GM12801 (cell line): ENCODE data around the gene VPS36.

Experiments used
- TF ChIP-seq, protein P1 (sequence below): IDR thresholded peaks from one replicate; pipeline ENCODE4 v1.5.1; 2011; ENCODE audit warnings: control low read depth; ENCODE audit not compliant: insufficient read length; ENCODE audit errors: extremely low read depth

The VPS36 gene

DNA sequence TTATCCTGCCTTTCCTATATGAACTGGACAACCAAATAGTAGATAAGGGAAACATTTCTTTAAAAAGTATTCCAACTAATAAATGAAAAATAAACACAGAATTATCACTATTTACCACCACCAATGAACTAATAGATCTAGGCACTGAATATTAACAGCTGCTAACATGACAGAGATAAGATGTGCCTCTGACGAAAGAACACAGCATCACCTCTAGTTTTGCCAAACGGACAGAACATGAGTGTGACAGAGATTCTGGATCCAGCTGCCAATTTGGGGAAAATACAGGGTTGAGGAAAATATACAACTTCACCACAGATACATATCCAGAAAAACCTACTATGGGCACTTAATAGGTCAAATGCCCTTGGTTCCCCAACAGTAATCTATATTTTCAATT, 18.0 kb downstream of the VPS36 start:
- TF ChIP-seq, protein P1, sequence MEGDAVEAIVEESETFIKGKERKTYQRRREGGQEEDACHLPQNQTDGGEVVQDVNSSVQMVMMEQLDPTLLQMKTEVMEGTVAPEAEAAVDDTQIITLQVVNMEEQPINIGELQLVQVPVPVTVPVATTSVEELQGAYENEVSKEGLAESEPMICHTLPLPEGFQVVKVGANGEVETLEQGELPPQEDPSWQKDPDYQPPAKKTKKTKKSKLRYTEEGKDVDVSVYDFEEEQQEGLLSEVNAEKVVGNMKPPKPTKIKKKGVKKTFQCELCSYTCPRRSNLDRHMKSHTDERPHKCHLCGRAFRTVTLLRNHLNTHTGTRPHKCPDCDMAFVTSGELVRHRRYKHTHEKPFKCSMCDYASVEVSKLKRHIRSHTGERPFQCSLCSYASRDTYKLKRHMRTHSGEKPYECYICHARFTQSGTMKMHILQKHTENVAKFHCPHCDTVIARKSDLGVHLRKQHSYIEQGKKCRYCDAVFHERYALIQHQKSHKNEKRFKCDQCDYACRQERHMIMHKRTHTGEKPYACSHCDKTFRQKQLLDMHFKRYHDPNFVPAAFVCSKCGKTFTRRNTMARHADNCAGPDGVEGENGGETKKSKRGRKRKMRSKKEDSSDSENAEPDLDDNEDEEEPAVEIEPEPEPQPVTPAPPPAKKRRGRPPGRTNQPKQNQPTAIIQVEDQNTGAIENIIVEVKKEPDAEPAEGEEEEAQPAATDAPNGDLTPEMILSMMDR, result no peak

DNA sequence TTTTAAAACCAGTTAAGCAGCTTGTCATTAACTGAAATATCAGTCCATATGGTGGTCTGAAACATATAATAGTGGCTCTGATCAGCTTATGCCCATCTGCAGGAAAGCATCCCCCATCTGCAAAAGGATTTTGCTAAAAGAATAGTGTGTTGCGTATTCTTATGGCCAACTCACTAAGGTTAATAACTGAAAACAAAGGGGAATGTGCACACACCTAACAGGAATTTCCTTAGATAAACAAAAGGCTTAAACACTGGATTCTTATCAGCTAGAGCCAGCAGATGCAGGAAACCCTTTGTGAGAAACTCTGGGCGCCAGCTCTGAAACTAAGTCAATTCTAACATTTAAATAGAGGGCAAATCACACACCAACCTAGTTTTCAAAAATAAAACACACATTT, 22.1 kb downstream of the VPS36 start:
- TF ChIP-seq, protein P1, result no peak

DNA sequence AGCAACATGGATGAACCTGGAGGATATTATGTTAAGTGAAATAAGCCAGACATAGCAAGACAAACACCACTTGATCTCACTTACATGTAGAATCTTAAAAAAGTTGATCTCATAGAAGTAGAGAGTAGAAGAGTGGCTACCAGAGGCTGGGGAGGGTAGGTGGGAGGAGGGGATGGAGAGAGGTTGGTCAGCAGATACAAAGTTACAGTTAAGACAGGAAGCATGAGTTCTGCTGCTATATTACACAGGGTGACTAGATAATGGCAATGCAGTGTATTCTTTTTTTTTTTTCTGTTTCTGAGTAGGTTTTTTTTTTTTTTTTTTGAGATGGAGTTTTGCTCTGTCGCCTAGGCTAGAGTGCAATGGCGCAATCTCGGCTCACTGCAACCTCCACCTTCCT, 29.2 kb downstream of the VPS36 start:
- TF ChIP-seq, protein P1, result no peak

DNA sequence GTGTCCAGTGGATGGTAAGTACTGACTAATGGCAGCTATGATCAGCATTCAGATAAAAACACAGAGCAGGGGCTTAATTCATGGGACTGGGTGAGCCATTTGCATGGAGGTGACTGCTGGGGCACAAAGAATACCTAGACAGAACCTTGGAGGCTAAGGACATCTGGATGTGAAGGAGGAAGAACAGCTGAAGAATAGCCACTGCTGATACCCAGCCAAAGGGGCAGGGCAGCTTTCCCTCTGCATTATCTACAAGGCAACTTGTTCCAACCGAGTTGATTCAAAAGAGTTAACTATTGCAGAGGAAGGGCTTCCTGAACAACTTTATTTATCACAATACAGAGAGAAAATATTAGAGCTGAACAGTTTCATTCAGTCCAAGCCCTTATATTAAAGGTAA, 31.4 kb downstream of the VPS36 start:
- TF ChIP-seq, protein P1, result no peak

DNA sequence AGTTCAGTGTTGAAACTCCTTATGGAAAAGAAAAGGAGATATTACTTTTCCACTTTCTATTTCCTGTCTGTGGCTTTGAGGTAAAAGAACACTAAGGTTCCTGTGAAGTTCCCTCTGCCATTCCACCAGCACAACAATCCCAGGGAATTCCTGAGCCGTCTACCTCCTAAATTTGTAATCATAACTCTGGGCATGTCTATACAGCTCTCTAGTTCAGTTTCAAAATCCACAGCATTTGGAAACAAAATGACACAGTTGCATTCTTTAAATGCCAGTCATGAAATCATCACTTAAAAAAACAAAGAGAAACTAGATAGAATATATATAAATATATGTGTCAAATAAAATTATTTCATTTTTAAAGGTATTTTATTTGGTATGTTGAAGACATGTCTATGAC, 35.5 kb downstream of the VPS36 start:
- TF ChIP-seq, protein P1, result no peak

DNA sequence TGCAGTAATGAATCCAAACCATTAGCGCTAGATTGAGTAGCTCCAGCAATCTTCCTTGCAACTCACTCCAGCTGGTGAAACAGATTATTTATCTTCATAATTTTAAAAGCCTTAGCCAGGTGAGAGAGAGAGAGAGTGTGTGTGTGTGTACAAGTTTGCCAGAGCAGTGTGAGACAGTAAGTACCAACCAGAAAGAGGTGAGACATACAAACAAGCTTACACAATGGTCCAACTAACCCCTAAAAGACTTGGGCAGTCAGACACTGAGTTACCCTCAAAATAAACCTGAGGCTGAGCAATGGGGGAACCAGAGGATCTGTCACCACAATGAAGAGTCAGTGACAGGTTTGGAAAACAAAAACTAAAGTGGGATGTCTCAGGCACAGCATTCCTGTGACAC, 36.4 kb downstream of the VPS36 start:
- TF ChIP-seq, protein P1, result no peak

DNA sequence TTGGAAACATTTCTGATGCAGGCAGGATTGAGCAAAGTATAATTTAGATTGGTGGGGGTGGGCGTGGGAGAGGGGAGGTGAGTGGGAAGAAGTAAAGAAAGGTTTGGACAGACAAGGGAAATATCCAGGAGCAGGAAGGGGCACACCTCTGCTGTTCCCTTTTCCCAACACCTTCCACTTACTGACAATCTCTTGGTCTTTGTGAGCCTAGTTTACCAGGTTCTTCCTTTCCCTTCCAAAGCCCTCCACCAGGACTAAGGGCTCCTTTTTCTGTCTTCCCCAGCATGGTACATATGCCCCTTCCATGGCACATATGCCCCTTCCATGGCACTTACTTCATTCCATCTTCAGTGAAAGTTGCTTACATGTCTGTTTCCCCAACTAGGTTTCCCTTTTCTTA, 38.3 kb downstream of the VPS36 start:
- TF ChIP-seq, protein P1, result no peak

DNA sequence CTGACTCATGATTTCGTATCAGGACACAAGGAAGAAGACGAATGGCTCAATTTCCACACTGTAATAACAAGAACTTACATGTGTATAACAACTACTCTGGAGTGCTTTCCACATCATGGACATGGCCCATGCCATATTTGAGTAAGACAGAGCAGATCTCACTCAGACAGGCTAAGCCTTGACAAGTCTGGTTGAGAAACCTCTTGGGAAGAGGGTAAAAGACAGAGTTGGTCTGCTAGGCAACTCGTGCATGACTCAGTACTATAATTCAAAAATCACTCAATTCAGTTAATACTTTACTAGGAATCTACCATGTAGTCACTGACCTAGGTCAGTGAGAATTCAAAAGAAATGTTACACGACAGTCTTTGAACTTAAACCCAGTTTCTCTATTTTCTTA, 38.8 kb downstream of the VPS36 start:
- TF ChIP-seq, protein P1, result no peak
